ENCODE data around the gene SAMM50. TPM values are rescaled to one million over a fixed set of nuclear protein-coding genes. Genes with fewer than 3 reads are reported as not detected.

Gene SAMM50
- total and polyA plus RNA-seq, 10 of the 15 experiments (the other 5 are each of a cell fraction or from before 2014, with no cell fraction given): 38.2 to 126 (median 62.4) TPM

GRCh38 chr22:43994416-43994815 lies 39.2 kb downstream of the SAMM50 start (continued):
- no peak for TF ChIP-seq KLF5 (IDR thresholded peaks at IDR 0.05; ENCODE audit: partially characterized antibody)
- no peak for TF ChIP-seq CREB1 (IDR thresholded peaks at IDR 0.05; ENCODE audit: low read depth)
- no peak for TF ChIP-seq TCF12 (IDR thresholded peaks at IDR 0.05; ENCODE audit: low read depth, low read length)
- no peak for TF ChIP-seq ESRRA (IDR thresholded peaks at IDR 0.05; ENCODE audit: low read length)

GRCh38 chr22:43995057-43995685 lies 39.9 kb downstream of the SAMM50 start:
- RAD21 ChIA-PET (ENCODE audit: unreplicated experiment): interaction anchor here (1.0 to 7.5 kb wide), 5 partner anchors 27 to 629 kb away, joined by 3 to 185 read pairs (median 6); partner anchors contain the start of gene PARVG
- 84% methylated on average over 15 of the region's 15 CpGs for WGBS (ENCODE audit: insufficient coverage, insufficient replicate concordance, low lambda C conversion rate, missing lambda C conversion rate)
- peak overlapping the region; percentile 83 for H3K4me2 ChIP-seq (ENCODE audit: control insufficient read depth, insufficient read depth)
- in situ Hi-C loops (cut with MboI) (loop anchor here (5.0 kb wide), 2 partner anchors 92 to 627 kb away; no protein-coding TSS in a partner anchor), intact Hi-C loops (cut with micrococcal nuclease; ENCODE audit: unreplicated experiment) (no loop called here)
- no peak for ATAC-seq
- BruUV-seq (replicated peaks): no TSS peak
- CTCF ChIA-PET: interaction anchor here (0.6 to 11.6 kb wide), 9 partner anchors 29 to 631 kb away, joined by 3 to 499 read pairs (median 6); partner anchors contain the start of gene PARVB
- no peak for TF ChIP-seq HDAC6 (IDR thresholded peaks at IDR 0.05; ENCODE audit: unreplicated experiment)
- no peak for TF ChIP-seq GABPA (IDR thresholded peaks at IDR 0.05; ENCODE audit: low read depth)
- TF ChIP-seq NFIC (IDR thresholded peaks at IDR 0.05; ENCODE audit: low read depth, low read length): no peak
- no peak for TF ChIP-seq EP300 (IDR thresholded peaks at IDR 0.05; ENCODE audit: borderline replicate concordance in 1 of 2, control insufficient read depth in 1 of 2, low read depth in 2 of 2, low read length in 2 of 2)
- TF ChIP-seq GATAD2B (conservative IDR thresholded peaks at IDR 0.05; ENCODE audit: low read depth): no peak
- no peak for TF ChIP-seq ATF2 (IDR thresholded peaks at IDR 0.05; ENCODE audit: low read length)
- no peak for TF ChIP-seq SIN3A (IDR thresholded peaks at IDR 0.05; ENCODE audit: low read depth, low read length)
- no peak for TF ChIP-seq USF2 (IDR thresholded peaks at IDR 0.05; ENCODE audit: borderline replicate concordance, low read depth, low read length)
- no peak overlapping the region for H2AFZ ChIP-seq (ENCODE audit: control insufficient read depth, low read depth, low read length)
- SMC1A ChIA-PET (ENCODE audit: uncharacterized antibody, unreplicated experiment): interaction anchor here (0.6 to 5.1 kb wide), 9 partner anchors 9 to 185 kb away, joined by 3 to 282 read pairs (median 7); partner anchors contain the start of gene PARVG
- H3K79me2 ChIP-seq (ENCODE audit: control insufficient read depth, insufficient read depth, low read length): peaks cover 4% of the 10 kb centered on the region
- peaks cover 15% of the 10 kb centered on the region for H3K4me1 ChIP-seq (ENCODE audit: control insufficient read depth, insufficient read depth, low read length)
- no peaks in the 10 kb centered on the region for H4K20me1 ChIP-seq (ENCODE audit: control insufficient read depth, insufficient read depth)
- H3K36me3 ChIP-seq (ENCODE audit: control insufficient read depth in 2 of 2, insufficient read depth in 2 of 2, low read length in 1 of 2): peaks cover 17 to 22% of the 10 kb centered on the region in 2 experiments; a peak in 3 of 4 replicates
- H3K9me3 ChIP-seq (replicated peaks; ENCODE audit: control insufficient read depth, insufficient read depth, low read length): no peaks in the 10 kb centered on the region
- peak overlapping the region; percentile 78; the same call in 1 of the 2 replicates for H3K27ac ChIP-seq (ENCODE audit: control insufficient read depth, insufficient read depth)
- DNase-seq (ENCODE audit: low read depth, low spot score): no peak
- H3K27me3 ChIP-seq (replicated peaks in 1 of 2; ENCODE audit: control insufficient read depth in 2 of 2, insufficient read depth in 2 of 2, low read length in 1 of 2): no peaks in the 10 kb centered on the region
- FAIRE-seq: no peak
- no peak overlapping the region; the same call in 1 of the 2 replicates for H3K9ac ChIP-seq (ENCODE audit: control insufficient read depth, insufficient read depth, low read length)
- POLR2A ChIA-PET: interaction anchor here (0.8 to 4.3 kb wide), 2 partner anchors 23 to 30 kb away, joined by 3 to 23 read pairs; partner anchors contain the start of gene PARVB
- H3K4me3 ChIP-seq: 0 out of 2 replicates have a peak overlapping the region, but pooled peaks have one; percentile 75

All from GM12878 (cell line).